HG02943 (cell line): Measurements from ENCODE around the gene TCTN1.
"Not testable (repeated sequence)": the region's sequence is repeated elsewhere in the genome, so short reads cannot be mapped to it uniquely, and the experiment has no call there.

ENCODE experiments used
- ATAC-seq: cut with Tn5 transposase; IDR thresholded peaks from one replicate; pipeline ENCODE4 v1.9.1; 2021; ENCODE audit warnings: mild to moderate bottlenecking, low read depth, moderate library complexity; ENCODE audit not compliant: unreplicated experiment

The TCTN1 gene

GRCh38 chr12:110635055-110635454 lies 21.1 kb downstream of the TCTN1 start:
- no peak for ATAC-seq

GRCh38 chr12:110636516-110636915 lies 22.6 kb downstream of the TCTN1 start:
- ATAC-seq: no peak

- ATAC-seq: peak; percentile 58
Measured at GRCh38 chr12:110637869-110638441, 24.0 kb downstream of the TCTN1 start.

GRCh38 chr12:110638796-110639195 lies 24.9 kb downstream of the TCTN1 start:
- no peak for ATAC-seq

GRCh38 chr12:110639336-110640141 lies 25.6 kb downstream of the TCTN1 start:
- ATAC-seq: no peak

- no peak for ATAC-seq
Measured at GRCh38 chr12:110640275-110641025, 26.5 kb downstream of the TCTN1 start.

GRCh38 chr12:110641521-110641920 lies 27.6 kb downstream of the TCTN1 start:
- ATAC-seq: no peak

- peak; percentile 66 for ATAC-seq
Measured at GRCh38 chr12:110647631-110648040, 33.7 kb downstream of the TCTN1 start.

- no peak for ATAC-seq
Measured at GRCh38 chr12:110649341-110649847, 35.5 kb downstream of the TCTN1 start.

- ATAC-seq: not testable (repeated sequence)
Measured at GRCh38 chr12:110654238-110654637, 40.3 kb downstream of the TCTN1 start.

GRCh38 chr12:110656071-110656655 lies 42.2 kb downstream of the TCTN1 start:
- ATAC-seq: no peak

GRCh38 chr12:110657747-110658146 lies 43.8 kb downstream of the TCTN1 start:
- ATAC-seq: no peak

GRCh38 chr12:110658242-110658641 lies 44.3 kb downstream of the TCTN1 start:
- ATAC-seq: no peak

GRCh38 chr12:110658878-110659277 lies 44.9 kb downstream of the TCTN1 start:
- ATAC-seq: no peak

GRCh38 chr12:110661337-110661972 lies 47.5 kb downstream of the TCTN1 start:
- ATAC-seq: peak; percentile 91

- no peak for ATAC-seq
Measured at GRCh38 chr12:110666892-110667291, 53.0 kb downstream of the TCTN1 start.

- ATAC-seq: no peak
Measured at GRCh38 chr12:110667671-110668070, 53.7 kb downstream of the TCTN1 start.

GRCh38 chr12:110668480-110669192 lies 54.7 kb downstream of the TCTN1 start:
- ATAC-seq: no peak

- no peak for ATAC-seq
Measured at GRCh38 chr12:110669193-110669502, 55.2 kb downstream of the TCTN1 start.

GRCh38 chr12:110670161-110670701 lies 56.3 kb downstream of the TCTN1 start:
- ATAC-seq: no peak
